ENCODE data around the gene ATXN2.
A peak's percentile ranks its signal among the peaks of the same experiment; 100 is the strongest.
"Not testable (repeated sequence)": the region's sequence is repeated elsewhere in the genome, so short reads cannot be mapped to it uniquely, and the experiment has no call there.

Gene ATXN2

GRCh38 chr12:111408686-111409402 lies 190.3 kb downstream of the ATXN2 start:
- no peak for FAIRE-seq
- DNase-seq (ENCODE audit: insufficient read length, low spot score) = no peak
- TF ChIP-seq PAX5 (IDR thresholded peaks at IDR 0.05; ENCODE audit: insufficient read depth, low read length, severe bottlenecking) = no peak
- TF ChIP-seq POLR2A (IDR thresholded peaks at IDR 0.05; ENCODE audit: low read depth, low read length) = no peak
- no peak for TF ChIP-seq SPI1 (IDR thresholded peaks at IDR 0.05; ENCODE audit: low read depth, low read length)
- no peak for TF ChIP-seq POU2F2 (IDR thresholded peaks at IDR 0.05; ENCODE audit: low read depth, low read length)
- no peak for TF ChIP-seq POLR2AphosphoS5 (IDR thresholded peaks at IDR 0.05; ENCODE audit: low read depth, low read length)
- no peak for TF ChIP-seq TAF1 (IDR thresholded peaks at IDR 0.05; ENCODE audit: low read depth, low read length)

DNA sequence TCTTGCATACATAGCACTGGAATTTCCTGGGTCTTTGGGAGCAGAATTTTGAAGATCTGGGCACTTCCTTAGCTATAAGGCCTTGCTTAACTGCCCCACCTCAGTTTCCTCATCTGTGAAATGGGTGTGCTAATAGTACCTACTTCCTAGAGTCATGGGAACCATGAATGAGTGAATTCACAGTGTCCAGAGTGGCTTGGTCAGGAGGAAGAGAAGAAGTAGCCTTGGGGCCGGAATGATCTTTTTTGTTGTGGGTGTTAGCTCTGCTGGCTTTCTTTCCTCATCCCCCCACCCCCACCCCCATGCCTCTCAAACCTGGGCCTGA lies 191.0 kb downstream of the ATXN2 start:
- DNase-seq (ENCODE audit: insufficient read length, low spot score) (no peak), FAIRE-seq (no peak)
- TF ChIP-seq POLR2A (IDR thresholded peaks at IDR 0.05; ENCODE audit: low read depth, low read length) (no peak), POLR2AphosphoS5 (IDR thresholded peaks at IDR 0.05; ENCODE audit: low read depth, low read length) (no peak), POU2F2 (IDR thresholded peaks at IDR 0.05; ENCODE audit: low read depth, low read length) (no peak), SPI1 (IDR thresholded peaks at IDR 0.05; ENCODE audit: low read depth, low read length) (no peak), TAF1 (IDR thresholded peaks at IDR 0.05; ENCODE audit: low read depth, low read length) (no peak), PAX5 (IDR thresholded peaks at IDR 0.05; ENCODE audit: insufficient read depth, low read length, severe bottlenecking) (no peak)

- FAIRE-seq (peak; percentile 35), DNase-seq (ENCODE audit: insufficient read length, low spot score) (no peak)
- TF ChIP-seq SPI1 (IDR thresholded peaks at IDR 0.05; ENCODE audit: low read depth, low read length) = no peak
- no peak for TF ChIP-seq POU2F2 (IDR thresholded peaks at IDR 0.05; ENCODE audit: low read depth, low read length)
- no peak for TF ChIP-seq POLR2A (IDR thresholded peaks at IDR 0.05; ENCODE audit: low read depth, low read length)
- no peak for TF ChIP-seq PAX5 (IDR thresholded peaks at IDR 0.05; ENCODE audit: insufficient read depth, low read length, severe bottlenecking)
- no peak for TF ChIP-seq POLR2AphosphoS5 (IDR thresholded peaks at IDR 0.05; ENCODE audit: low read depth, low read length)
- no peak for TF ChIP-seq TAF1 (IDR thresholded peaks at IDR 0.05; ENCODE audit: low read depth, low read length)
Observed at GRCh38 chr12:111407377-111408115, 191.6 kb downstream of the ATXN2 start.

GRCh38 chr12:111406474-111407376 lies 192.4 kb downstream of the ATXN2 start:
- no peak for TF ChIP-seq PAX5 (IDR thresholded peaks at IDR 0.05; ENCODE audit: insufficient read depth, low read length, severe bottlenecking)
- TF ChIP-seq SPI1 (IDR thresholded peaks at IDR 0.05; ENCODE audit: low read depth, low read length) = peak; percentile 80
- 0 out of 2 replicates have a peak, but pooled peaks have one; percentile 10 for TF ChIP-seq POU2F2 (IDR thresholded peaks at IDR 0.05; ENCODE audit: low read depth, low read length)
- FAIRE-seq (peak; percentile 52), DNase-seq (ENCODE audit: insufficient read length, low spot score) (no peak)

DNA sequence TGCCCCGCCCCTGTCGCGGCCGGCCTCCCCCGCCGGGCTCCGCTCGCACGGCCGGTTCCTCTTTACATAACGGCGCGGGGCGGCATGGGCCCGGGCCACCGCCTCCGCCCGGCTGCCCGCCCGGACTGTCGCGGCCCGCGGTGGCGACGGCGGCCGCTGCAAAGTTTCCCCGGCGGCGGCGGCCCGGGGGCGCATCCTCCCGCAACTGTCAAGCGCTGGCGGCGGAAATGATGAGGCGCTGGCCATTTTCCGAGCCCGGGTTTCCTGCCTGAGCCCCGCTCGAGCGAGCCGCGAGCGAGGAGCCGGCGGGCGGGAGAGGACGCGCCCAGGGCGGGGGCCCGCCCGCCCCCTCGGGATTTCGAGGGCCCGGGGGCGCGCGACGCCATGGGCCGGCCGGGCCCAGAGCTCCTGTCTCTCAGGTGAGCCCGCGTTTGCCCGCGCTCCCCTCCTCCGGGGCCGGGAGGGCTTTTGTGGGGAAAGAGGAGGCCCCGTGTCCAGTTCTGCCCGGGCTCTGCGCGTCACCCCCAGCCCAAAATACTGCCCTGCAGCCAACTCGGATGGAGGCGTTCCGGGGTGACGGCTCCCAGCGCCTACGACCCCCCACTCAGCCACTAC lies 193.1 kb downstream of the ATXN2 start, which contains the start of gene SH2B3:
SH2B3 (plus strand) TSS at position 65 of the 615 bp plus-strand sequence. CDS start 12,223 bp downstream, outside the sequence.
- FAIRE-seq (no peak), DNase-seq (ENCODE audit: insufficient read length, low spot score) (no peak)
- peak; percentile 51 for TF ChIP-seq SPI1 (IDR thresholded peaks at IDR 0.05; ENCODE audit: low read depth, low read length)
- TF ChIP-seq PAX5 (IDR thresholded peaks at IDR 0.05; ENCODE audit: insufficient read depth, low read length, severe bottlenecking) = no peak
- no peak; the same call in none of the 2 replicates for TF ChIP-seq POLR2A (IDR thresholded peaks at IDR 0.05; ENCODE audit: low read depth, low read length)

- DNase-seq (ENCODE audit: insufficient read length, low spot score) (peak; percentile 95), FAIRE-seq (peak; percentile 88)
- peak; percentile 67 for TF ChIP-seq POLR2A (IDR thresholded peaks at IDR 0.05; ENCODE audit: low read depth, low read length)
- TF ChIP-seq TAF1 (IDR thresholded peaks at IDR 0.05; ENCODE audit: low read depth, low read length) = no peak
- peak; percentile 60 for TF ChIP-seq POLR2AphosphoS5 (IDR thresholded peaks at IDR 0.05; ENCODE audit: low read depth, low read length)
Observed at GRCh38 chr12:111405149-111405858, 193.8 kb downstream of the ATXN2 start.

DNA sequence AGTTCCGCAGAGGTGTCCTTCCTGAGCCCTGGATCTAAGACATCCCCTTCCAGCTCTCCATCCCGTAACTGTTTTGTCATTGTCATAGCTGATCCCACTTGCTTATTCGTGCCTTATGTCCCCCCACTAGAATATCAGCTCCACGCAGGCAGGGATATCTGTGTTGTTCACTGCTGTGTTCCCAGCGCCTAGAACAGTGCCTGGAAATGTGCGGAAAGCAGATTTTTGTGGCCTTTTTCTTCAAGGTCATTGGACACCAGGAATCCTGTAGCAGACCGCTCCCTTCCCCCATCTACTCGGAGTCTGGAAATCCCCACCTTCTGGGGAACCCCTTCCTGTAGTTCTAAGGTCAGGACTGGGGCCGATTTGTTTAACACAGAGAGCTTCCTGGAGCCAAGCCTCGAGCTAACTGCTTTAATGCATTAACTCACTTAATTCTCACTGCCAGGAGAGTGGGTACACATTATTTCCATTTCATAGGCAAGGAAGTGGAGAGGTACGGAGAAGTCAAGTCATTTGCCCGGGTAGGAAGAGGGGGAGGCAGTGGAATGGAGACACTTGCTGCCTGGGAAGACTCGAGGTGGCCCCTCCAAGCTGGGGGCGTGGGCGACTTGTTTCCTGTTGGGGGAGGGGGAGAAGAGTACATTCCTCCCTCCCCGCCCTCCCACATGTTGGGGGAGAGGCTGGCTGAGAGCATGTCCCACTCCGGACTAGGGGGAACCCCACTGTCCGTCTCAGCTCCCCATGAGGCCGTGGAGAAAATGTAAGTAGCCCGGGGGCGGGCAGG lies 194.6 kb downstream of the ATXN2 start:
- FAIRE-seq = peak; percentile 67
- TF ChIP-seq POLR2A (IDR thresholded peaks at IDR 0.05; ENCODE audit: low read depth, low read length) = peak; percentile 56; the same call in 1 of the 2 replicates
- TF ChIP-seq POU2F2 (IDR thresholded peaks at IDR 0.05; ENCODE audit: low read depth, low read length) = 0 out of 2 replicates have a peak, but pooled peaks have one; percentile 62
- no peak for TF ChIP-seq PAX5 (IDR thresholded peaks at IDR 0.05; ENCODE audit: insufficient read depth, low read length, severe bottlenecking)
- TF ChIP-seq POLR2AphosphoS5 (IDR thresholded peaks at IDR 0.05; ENCODE audit: low read depth, low read length) = peak; percentile 69
- TF ChIP-seq SPI1 (IDR thresholded peaks at IDR 0.05; ENCODE audit: low read depth, low read length) = 0 out of 2 replicates have a peak, but pooled peaks have one; percentile 25
- TF ChIP-seq TAF1 (IDR thresholded peaks at IDR 0.05; ENCODE audit: low read depth, low read length) = no peak; the same call in 1 of the 2 replicates
- no peak for DNase-seq (ENCODE audit: insufficient read length, low spot score)

- not testable (repeated sequence) for FAIRE-seq; DNase-seq (ENCODE audit: insufficient read length, low spot score)
Observed at GRCh38 chr12:111402490-111402824, 196.7 kb downstream of the ATXN2 start.
